Memory B cell (primary cell): ENCODE data around the gene CTRB2.
"Not testable (repeated sequence)": the region's sequence is repeated elsewhere in the genome, so short reads cannot be mapped to it uniquely, and the experiment has no call there.

Source experiments
- ATAC-seq: fragments of 150-1000 bp; cut with Tn5 transposase; 2 replicates; pipeline ENCODE4 v1.10.0; 2021; ENCODE audit warnings: low read depth, mild to moderate bottlenecking, moderate library complexity
- DNase-seq, 2 donors: peaks; one replicate each; pipeline ENCODE4 v3.0.0; 2022; ENCODE audit warnings: low spot score in 2 of 2
- H3K27ac Mint-ChIP-seq: one replicate; pipeline ENCODE4 v1.8.0; 2022; ENCODE audit warnings: mild to moderate bottlenecking, moderate library complexity, mixed read lengths
- H3K27me3 Mint-ChIP-seq: one replicate; pipeline ENCODE4 v1.8.0; 2022; ENCODE audit warnings: mixed read lengths
- H3K36me3 Mint-ChIP-seq: one replicate; pipeline ENCODE4 v1.8.0; 2022; ENCODE audit warnings: mild to moderate bottlenecking, mixed read lengths
- H3K4me1 Mint-ChIP-seq: one replicate; pipeline ENCODE4 v1.8.0; 2022; ENCODE audit warnings: mixed read lengths
- H3K4me3 Mint-ChIP-seq: one replicate; pipeline ENCODE4 v1.8.0; 2022; ENCODE audit warnings: mild to moderate bottlenecking, moderate library complexity, mixed read lengths
- H3K9me3 Mint-ChIP-seq: one replicate; pipeline ENCODE4 v1.8.0; 2022; ENCODE audit warnings: mixed read lengths

The CTRB2 gene

DNA sequence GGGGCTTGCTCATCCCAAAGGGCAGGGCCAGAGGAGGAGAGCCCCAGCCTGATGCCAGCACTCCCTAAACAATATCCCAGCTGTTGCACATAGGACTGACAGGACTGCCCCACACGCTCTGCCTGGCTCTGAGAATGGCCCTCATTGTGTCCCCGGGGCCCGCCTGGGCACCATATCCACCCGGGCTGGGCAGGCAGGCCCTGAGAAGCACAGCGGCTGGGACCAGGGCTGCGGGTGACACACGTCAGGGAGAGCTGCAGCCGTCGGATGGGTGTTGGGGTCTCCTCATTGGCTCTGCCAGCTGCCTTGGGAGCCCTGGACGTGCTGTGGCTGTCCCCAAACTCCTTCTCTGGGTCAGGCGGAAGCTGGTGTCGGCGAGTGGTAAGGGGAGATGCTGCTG, 40.3 kb upstream of the CTRB2 start:
- ATAC-seq (no peak), DNase-seq (no peak)
- Mint-ChIP-seq H3K4me3 (no peak overlapping the region), H3K9me3 (no peaks in the 10 kb centered on the region), H3K27me3 (peaks cover 41% of the 10 kb centered on the region), H3K4me1 (peaks cover 19% of the 10 kb centered on the region), H3K36me3 (no peaks in the 10 kb centered on the region), H3K27ac (no peak overlapping the region)

GRCh38 chr16:75246504-75247205, 39.7 kb upstream of the CTRB2 start:
- Mint-ChIP-seq H3K9me3 (no peaks in the 10 kb centered on the region), H3K27ac (no peak overlapping the region), H3K36me3 (no peaks in the 10 kb centered on the region), H3K4me1 (peaks cover 15% of the 10 kb centered on the region), H3K4me3 (no peak overlapping the region), H3K27me3 (peaks cover 37% of the 10 kb centered on the region)
- ATAC-seq (no peak), DNase-seq (no peak)

- DNase-seq, result no peak
Measured at GRCh38 chr16:75244844-75245758, 38.1 kb upstream of the CTRB2 start.

GRCh38 chr16:75244225-75244809, 37.4 kb upstream of the CTRB2 start:
- H3K27ac Mint-ChIP-seq, result no peak overlapping the region
- no peaks in the 10 kb centered on the region for H3K9me3 Mint-ChIP-seq
- peaks cover 42% of the 10 kb centered on the region for H3K27me3 Mint-ChIP-seq
- H3K36me3 Mint-ChIP-seq, result no peaks in the 10 kb centered on the region
- ATAC-seq (no peak), DNase-seq (no peak)
- peaks cover 12% of the 10 kb centered on the region for H3K4me1 Mint-ChIP-seq
- no peak overlapping the region for H3K4me3 Mint-ChIP-seq

More at GRCh38 chr16:75244844-75245758, 38.1 kb upstream of the CTRB2 start:
- no peak overlapping the region for H3K27ac Mint-ChIP-seq
- H3K27me3 Mint-ChIP-seq, result peaks cover 41% of the 10 kb centered on the region
- H3K36me3 Mint-ChIP-seq, result no peaks in the 10 kb centered on the region
- H3K4me1 Mint-ChIP-seq, result peaks cover 12% of the 10 kb centered on the region
- no peaks in the 10 kb centered on the region for H3K9me3 Mint-ChIP-seq
- H3K4me3 Mint-ChIP-seq, result no peak overlapping the region
- ATAC-seq, result peak; percentile 46

GRCh38 chr16:75243667-75244224, 36.8 kb upstream of the CTRB2 start:
- ATAC-seq (no peak), DNase-seq (no peak)
- Mint-ChIP-seq H3K27ac (no peak overlapping the region), H3K4me1 (peaks cover 12% of the 10 kb centered on the region), H3K36me3 (no peaks in the 10 kb centered on the region), H3K9me3 (no peaks in the 10 kb centered on the region), H3K27me3 (peaks cover 42% of the 10 kb centered on the region), H3K4me3 (no peak overlapping the region)

GRCh38 chr16:75242436-75243078, 35.6 kb upstream of the CTRB2 start:
- not testable (repeated sequence) for H3K27ac Mint-ChIP-seq, DNase-seq, H3K4me3 Mint-ChIP-seq, H3K9me3 Mint-ChIP-seq, ATAC-seq, H3K4me1 Mint-ChIP-seq, H3K36me3 Mint-ChIP-seq
- H3K27me3 Mint-ChIP-seq, result peaks cover 36% of the 10 kb centered on the region

DNA sequence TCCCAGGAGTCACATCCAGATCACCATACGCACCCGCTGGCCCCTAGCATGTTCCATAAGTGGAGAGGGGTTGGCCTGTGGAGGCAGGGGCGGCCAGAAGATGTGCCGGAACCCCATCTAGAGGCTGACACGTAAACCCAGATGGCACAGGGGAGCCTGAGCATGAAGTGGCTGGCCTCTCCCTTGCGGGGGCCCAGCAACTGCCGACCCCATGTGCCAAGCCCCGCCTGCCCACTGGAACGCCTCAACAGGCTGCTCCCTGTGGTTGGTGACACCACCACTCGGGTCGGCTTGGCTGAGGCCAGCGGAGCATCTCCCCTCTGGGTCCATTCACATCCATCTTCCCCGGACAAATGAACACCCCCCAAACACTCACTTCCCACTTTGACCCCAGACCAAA, 35.0 kb upstream of the CTRB2 start:
- no peaks in the 10 kb centered on the region for H3K9me3 Mint-ChIP-seq
- peaks cover 10% of the 10 kb centered on the region for H3K4me1 Mint-ChIP-seq
- H3K4me3 Mint-ChIP-seq, result no peak overlapping the region
- H3K27ac Mint-ChIP-seq, result no peak overlapping the region
- no peaks in the 10 kb centered on the region for H3K36me3 Mint-ChIP-seq
- ATAC-seq (no peak), DNase-seq (no peak)
- H3K27me3 Mint-ChIP-seq, result peaks cover 34% of the 10 kb centered on the region

DNA sequence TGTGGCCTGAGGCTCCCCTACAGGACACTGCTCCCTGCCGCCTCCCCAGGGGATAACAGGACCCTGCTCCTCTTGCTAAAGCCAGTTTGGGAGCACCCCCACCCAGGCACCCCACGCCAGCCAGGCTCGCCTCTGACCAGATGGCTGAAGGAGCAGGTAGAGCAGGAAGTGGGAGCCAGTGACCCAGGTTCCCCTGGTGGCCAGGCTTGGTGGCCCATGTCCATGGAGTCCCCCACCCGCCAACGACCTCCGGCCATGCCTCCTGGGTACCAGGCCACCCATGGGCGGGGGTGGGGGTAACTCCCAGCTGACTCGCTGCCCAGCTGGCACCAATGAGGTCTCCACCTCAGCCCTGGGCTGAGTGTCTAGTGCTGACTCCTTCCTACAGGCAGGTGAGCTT, 34.5 kb upstream of the CTRB2 start:
- no peaks in the 10 kb centered on the region for H3K9me3 Mint-ChIP-seq
- peaks cover 10% of the 10 kb centered on the region for H3K4me1 Mint-ChIP-seq
- no peak overlapping the region for H3K27ac Mint-ChIP-seq
- peaks cover 32% of the 10 kb centered on the region for H3K27me3 Mint-ChIP-seq
- no peak for ATAC-seq
- H3K36me3 Mint-ChIP-seq, result no peaks in the 10 kb centered on the region
- DNase-seq, result no peak
- H3K4me3 Mint-ChIP-seq, result no peak overlapping the region

- H3K27me3 Mint-ChIP-seq, result peaks cover 33% of the 10 kb centered on the region
- not testable (repeated sequence) for H3K4me1 Mint-ChIP-seq, H3K4me3 Mint-ChIP-seq, DNase-seq, ATAC-seq, H3K36me3 Mint-ChIP-seq, H3K9me3 Mint-ChIP-seq, H3K27ac Mint-ChIP-seq
Measured at GRCh38 chr16:75240633-75241032, 33.7 kb upstream of the CTRB2 start.

GRCh38 chr16:75239542-75240122, 32.7 kb upstream of the CTRB2 start:
- peaks cover 7% of the 10 kb centered on the region for H3K4me1 Mint-ChIP-seq
- H3K4me3 Mint-ChIP-seq, result no peak overlapping the region
- H3K9me3 Mint-ChIP-seq, result no peaks in the 10 kb centered on the region
- DNase-seq, result no peak
- no peak overlapping the region for H3K27ac Mint-ChIP-seq
- no peak for ATAC-seq
- peaks cover 31% of the 10 kb centered on the region for H3K27me3 Mint-ChIP-seq
- no peaks in the 10 kb centered on the region for H3K36me3 Mint-ChIP-seq

DNA sequence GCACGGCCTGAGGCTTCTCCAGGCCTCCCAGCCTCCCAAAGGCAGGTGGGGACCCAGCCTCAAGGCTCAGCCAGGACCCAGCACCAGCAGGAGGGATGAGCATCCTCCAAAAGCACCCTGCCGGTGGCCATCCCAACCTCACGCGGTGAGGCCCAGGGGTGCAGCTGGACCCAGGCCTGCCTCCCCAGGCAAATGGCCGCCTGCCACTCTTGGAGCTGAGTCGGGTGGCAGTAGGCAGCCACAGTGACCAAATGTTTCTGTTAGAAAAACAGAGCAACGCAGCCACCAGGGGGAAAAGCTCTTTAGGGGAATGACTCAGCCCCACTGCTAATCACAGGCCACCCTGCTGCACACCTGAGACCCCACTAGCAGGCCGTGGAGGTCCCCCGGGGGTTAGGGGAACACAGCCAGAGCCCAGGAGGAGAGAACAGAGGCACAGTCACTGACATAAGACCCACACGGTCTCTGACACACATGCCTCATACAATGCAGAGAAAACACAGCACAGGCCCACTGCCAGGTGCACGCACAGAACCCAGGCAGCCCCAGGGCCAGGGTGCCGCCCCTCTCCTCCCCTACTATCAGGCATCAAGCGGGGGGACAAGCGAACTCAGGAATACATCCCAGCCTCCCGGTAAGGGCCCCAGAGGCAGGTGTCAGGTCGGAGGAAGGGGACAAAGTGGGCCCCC, 32.0 kb upstream of the CTRB2 start:
- H3K4me1 Mint-ChIP-seq, result peaks cover 2% of the 10 kb centered on the region
- H3K4me3 Mint-ChIP-seq, result no peak overlapping the region
- H3K9me3 Mint-ChIP-seq, result no peaks in the 10 kb centered on the region
- H3K27me3 Mint-ChIP-seq, result peaks cover 29% of the 10 kb centered on the region
- H3K36me3 Mint-ChIP-seq, result no peaks in the 10 kb centered on the region
- ATAC-seq (no peak), DNase-seq (no peak)
- H3K27ac Mint-ChIP-seq, result no peak overlapping the region

DNA sequence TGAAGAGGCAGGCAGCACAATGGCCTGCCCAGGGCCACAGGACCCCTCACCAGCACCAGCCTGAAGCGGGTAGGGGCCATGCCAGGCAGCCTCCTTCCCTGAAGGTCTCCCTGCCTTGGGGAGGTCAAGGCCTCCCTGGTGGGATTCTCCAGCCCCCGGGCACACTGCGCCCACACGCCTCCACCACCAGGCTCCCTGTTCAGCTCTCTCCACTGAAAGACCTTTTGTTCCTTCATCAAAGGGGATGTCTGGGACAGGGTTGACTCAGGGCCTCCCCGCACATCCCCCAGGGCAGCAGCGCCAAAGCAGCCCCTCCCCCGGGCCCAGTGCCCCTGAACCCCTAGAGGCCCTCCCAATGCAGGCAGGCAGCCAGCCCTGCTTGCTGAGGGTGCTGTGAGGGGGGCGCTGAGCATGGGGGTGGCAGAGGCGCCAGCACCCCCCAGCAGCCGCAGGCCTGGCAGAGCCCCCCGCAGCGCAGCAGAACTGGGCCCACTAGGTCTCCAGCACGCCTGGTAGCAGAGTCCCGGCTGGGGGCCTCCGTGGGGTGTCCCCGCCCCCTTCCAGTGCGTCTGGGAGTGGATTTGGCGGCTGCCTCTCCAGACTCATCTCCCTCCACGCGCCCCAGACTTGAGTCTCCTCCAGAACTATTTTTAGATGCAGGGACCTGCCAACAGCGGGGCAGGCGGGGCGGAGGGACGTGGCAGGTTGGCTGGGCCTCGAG, 31.3 kb upstream of the CTRB2 start:
- Mint-ChIP-seq H3K27me3 (peaks cover 29% of the 10 kb centered on the region), H3K4me1 (peaks cover 4% of the 10 kb centered on the region), H3K27ac (no peak overlapping the region), H3K4me3 (no peak overlapping the region), H3K9me3 (no peaks in the 10 kb centered on the region), H3K36me3 (no peaks in the 10 kb centered on the region)
- DNase-seq, result no peak
- no peak for ATAC-seq
